Astrocyte (in vitro differentiated cells and primary cell): ENCODE data around the gene IPCEF1. TPM values are rescaled to one million over a fixed set of nuclear protein-coding genes. Genes with fewer than 3 reads are reported as not detected.
A peak's percentile ranks its signal among the peaks of the same experiment; 100 is the strongest.

Experiments
- DNase-seq: peaks from one replicate; pipeline ENCODE4 v3.0.0-alpha.2; 2010; ENCODE audit warnings: low read depth
- FAIRE-seq: peaks from 2 replicates; lab custom pipeline; 2011; peaks lifted over from hg19 to GRCh38; lab: Jason Lieb, UNC
- H2AFZ ChIP-seq: 2 replicates; pipeline ENCODE4 v1.6.0; 2012; ENCODE audit warnings: low read depth, low read length, inconsistent platforms
- H3K27ac ChIP-seq: 2 replicates; pipeline ENCODE4 v1.5.1; 2011; ENCODE audit warnings: low read depth, low read length, inconsistent platforms
- H3K27me3 ChIP-seq: 2 replicates; pipeline ENCODE4 v1.6.0; 2011; ENCODE audit warnings: low read length, inconsistent platforms; ENCODE audit not compliant: insufficient read depth
- H3K36me3 ChIP-seq: 2 replicates; pipeline ENCODE4 v1.5.1; 2011; ENCODE audit warnings: low read length, inconsistent platforms; ENCODE audit not compliant: insufficient read depth
- H3K4me1 ChIP-seq: 2 replicates; pipeline ENCODE4 v1.5.1; 2011; ENCODE audit warnings: low read length, inconsistent platforms; ENCODE audit not compliant: insufficient read depth
- H3K4me2 ChIP-seq: 2 replicates; pipeline ENCODE4 v1.6.0; 2012; ENCODE audit warnings: low read length, inconsistent platforms
- H3K4me3 ChIP-seq: 2 replicates; pipeline ENCODE4 v1.5.1; 2011; ENCODE audit warnings: low read depth, mild to moderate bottlenecking, low read length, inconsistent platforms; ENCODE audit not compliant: insufficient read depth
- H3K79me2 ChIP-seq: 2 replicates; pipeline ENCODE4 v1.6.0; 2012; ENCODE audit warnings: mild to moderate bottlenecking, low read length, inconsistent platforms; ENCODE audit not compliant: insufficient read depth
- H3K9ac ChIP-seq: 2 replicates; pipeline ENCODE4 v1.6.0; 2012; ENCODE audit warnings: mild to moderate bottlenecking, low read length, inconsistent platforms
- H3K9me3 ChIP-seq: 2 replicates; pipeline ENCODE4 v1.5.1; 2012; ENCODE audit warnings: low read depth, mild to moderate bottlenecking, low read length, inconsistent platforms; ENCODE audit not compliant: insufficient read depth
- H4K20me1 ChIP-seq: 2 replicates; pipeline ENCODE4 v1.6.0; 2012; ENCODE audit warnings: low read length, inconsistent platforms; ENCODE audit not compliant: insufficient read depth
- H3K27ac Mint-ChIP-seq: one replicate; pipeline ENCODE4 v1.8.0; 2021; ENCODE audit warnings: mild to moderate bottlenecking, mixed read lengths; ENCODE audit not compliant: unreplicated experiment
- H3K27me3 Mint-ChIP-seq: one replicate; pipeline ENCODE4 v1.8.0; 2021; ENCODE audit warnings: low read depth, mixed read lengths; ENCODE audit not compliant: unreplicated experiment
- H3K36me3 Mint-ChIP-seq: one replicate; pipeline ENCODE4 v1.8.0; 2021; ENCODE audit warnings: low read depth, mixed read lengths; ENCODE audit not compliant: unreplicated experiment
- H3K4me1 Mint-ChIP-seq: one replicate; pipeline ENCODE4 v1.8.0; 2021; ENCODE audit warnings: low read depth, mixed read lengths; ENCODE audit not compliant: unreplicated experiment
- H3K4me3 Mint-ChIP-seq: one replicate; pipeline ENCODE4 v1.8.0; 2021; ENCODE audit warnings: mild to moderate bottlenecking, moderate library complexity, mixed read lengths; ENCODE audit not compliant: unreplicated experiment
- H3K9me3 Mint-ChIP-seq: one replicate; pipeline ENCODE4 v1.8.0; 2021; ENCODE audit warnings: mild to moderate bottlenecking, mixed read lengths; ENCODE audit not compliant: unreplicated experiment
- CTCF ChIP-seq: IDR thresholded peaks from 2 replicates; pipeline ENCODE4 v1.5.1; 2011; ENCODE audit warnings: low read depth, mild to moderate bottlenecking, inconsistent platforms, low read length, moderate library complexity; ENCODE audit not compliant: insufficient read depth
- EZH2 ChIP-seq: IDR thresholded peaks from 2 replicates; pipeline ENCODE4 v1.6.1; 2012; ENCODE audit warnings: mild to moderate bottlenecking, low read length, inconsistent platforms; ENCODE audit not compliant: insufficient read depth
- total RNA-seq: library from RNA; stranded (reverse); gene quantifications from 2 replicates; pipeline ENCODE4 v1.2.1, GENCODE V29; 2021

IPCEF1 gene
- total RNA-seq, 1 donor from 2014 or later: 0.16 TPM

GRCh38 chr6:154197196-154197860, 159.3 kb downstream of the IPCEF1 start:
- Mint-ChIP-seq H3K4me1 (no peaks in the 10 kb centered on the region), H3K9me3 (peaks cover 3% of the 10 kb centered on the region), H3K36me3 (no peaks in the 10 kb centered on the region), H3K4me3 (no peak overlapping the region), H3K27ac (no peak overlapping the region), H3K27me3 (no peaks in the 10 kb centered on the region)
- FAIRE-seq: no peak
- Histone ChIP-seq H3K27me3 (no peaks in the 10 kb centered on the region), H3K4me3 (no peak overlapping the region), H3K4me1 (no peaks in the 10 kb centered on the region), H3K36me3 (no peaks in the 10 kb centered on the region), H3K27ac (no peak overlapping the region), H3K4me2 (no peak overlapping the region), H3K79me2 (no peaks in the 10 kb centered on the region), H2AFZ (no peak overlapping the region), H3K9ac (no peak overlapping the region), H3K9me3 (no peaks in the 10 kb centered on the region), H4K20me1 (no peaks in the 10 kb centered on the region)
- DNase-seq: peak; percentile 60
- TF ChIP-seq EZH2: no peak
- no peak for TF ChIP-seq CTCF

GRCh38 chr6:154196333-154196885, 160.2 kb downstream of the IPCEF1 start:
- no peaks in the 10 kb centered on the region for H3K9me3 ChIP-seq
- H3K79me2 ChIP-seq: no peaks in the 10 kb centered on the region
- Mint-ChIP-seq H3K4me1 (no peaks in the 10 kb centered on the region), H3K9me3 (peaks cover 3% of the 10 kb centered on the region), H3K36me3 (no peaks in the 10 kb centered on the region), H3K27ac (no peak overlapping the region), H3K27me3 (no peaks in the 10 kb centered on the region), H3K4me3 (no peak overlapping the region)
- no peak for TF ChIP-seq CTCF
- no peak for TF ChIP-seq EZH2
- FAIRE-seq: no peak
- H4K20me1 ChIP-seq: no peaks in the 10 kb centered on the region
- no peaks in the 10 kb centered on the region for H3K36me3 ChIP-seq
- H2AFZ ChIP-seq: no peak overlapping the region
- no peak overlapping the region for H3K9ac ChIP-seq
- no peak overlapping the region for H3K27ac ChIP-seq
- H3K27me3 ChIP-seq: no peaks in the 10 kb centered on the region
- no peak overlapping the region for H3K4me3 ChIP-seq
- H3K4me1 ChIP-seq: no peaks in the 10 kb centered on the region
- H3K4me2 ChIP-seq: no peak overlapping the region
- DNase-seq: no peak

- Histone ChIP-seq H3K79me2 (no peaks in the 10 kb centered on the region), H3K36me3 (no peaks in the 10 kb centered on the region), H3K9me3 (peaks cover 3% of the 10 kb centered on the region), H4K20me1 (no peaks in the 10 kb centered on the region), H3K4me2 (no peak overlapping the region), H3K9ac (no peak overlapping the region), H3K4me3 (no peak overlapping the region), H2AFZ (no peak overlapping the region), H3K27ac (no peak overlapping the region), H3K4me1 (no peaks in the 10 kb centered on the region), H3K27me3 (no peaks in the 10 kb centered on the region)
- Mint-ChIP-seq H3K4me3 (no peak overlapping the region), H3K27ac (no peak overlapping the region), H3K36me3 (no peaks in the 10 kb centered on the region), H3K27me3 (no peaks in the 10 kb centered on the region), H3K9me3 (no peaks in the 10 kb centered on the region), H3K4me1 (no peaks in the 10 kb centered on the region)
- FAIRE-seq (no peak), DNase-seq (no peak)
- TF ChIP-seq CTCF: no peak
- TF ChIP-seq EZH2: no peak
Observed at GRCh38 chr6:154187714-154188113, 168.9 kb downstream of the IPCEF1 start.
